K562 (cell line): Measurements from ENCODE around the gene IFNA21. TPM values are rescaled to one million over a fixed set of nuclear protein-coding genes. Genes with fewer than 3 reads are reported as not detected.

Source experiments
- ATAC-seq: fragments of 200-7000 bp; cut with Tn5 transposase; 3 replicates; pipeline ENCODE4 v1.9.1; 2020; ENCODE audit warnings: moderate library complexity
- BruUV-seq: library from RNA; stranded (reverse); fragments of 400-500 nt; replicated peaks from 2 replicates; lab custom pipeline; 2021; lab: Mats Ljungman, UMichigan
- CTCF ChIA-PET: fragments of 300-600 bp; formaldehyde crosslinking; extraction: SDS; loops from one replicate; lab custom pipeline; 2021; ENCODE audit warnings: low intra/inter-chr PET ratio; lab: Yijun Ruan, JAX
- POLR2A ChIA-PET: fragments of 300-600, 350-650 bp; sonication (Branson Sonifier 250); formaldehyde crosslinking; extraction: SDS; loops from one replicate; lab custom pipeline; 2021; ENCODE audit warnings: antibody characterized with exemption, inconsistent platforms; lab: Yijun Ruan, JAX
- DNase-seq, 4 experiments: peaks; one replicate each; pipeline versions ENCODE4 v3.0.0 to v3.0.0-alpha.2; 2011 to 2018; ENCODE audit warnings: low spot score in 3 of 4, mixed read lengths in 3 of 4; ENCODE audit errors: extremely low read depth in 1 of 4
- FAIRE-seq: peaks from 2 replicates; lab custom pipeline; 2011; peaks lifted over from hg19 to GRCh38; lab: Jason Lieb, UNC
- H2AFZ ChIP-seq: 2 replicates; pipeline ENCODE4 v1.6.0; 2011; ENCODE audit warnings: low read depth, low read length, control low read depth, inconsistent platforms
- H3K27ac ChIP-seq: fragments of 200-600 bp; 3 replicates; pipeline ENCODE4 v1.8.0; 2011; ENCODE audit warnings: low read depth, mild to moderate bottlenecking, control low read depth, inconsistent platforms, low read length, moderate library complexity, mixed read lengths; ENCODE audit errors: extremely low read depth
- H3K27me3 ChIP-seq, 2 experiments: fragments of 300-600 bp in 1 of 2; 2 replicates in 1 of 2; 3 replicates in 1 of 2; pipeline versions ENCODE4 v1.6.0 to v1.8.0; 2011; ENCODE audit warnings: inconsistent platforms in 2 of 2, low read length in 2 of 2, mild to moderate bottlenecking in 1 of 2, mixed read lengths in 1 of 2, moderate library complexity in 1 of 2; ENCODE audit not compliant: control insufficient read depth in 2 of 2, insufficient read depth in 2 of 2
- H3K36me3 ChIP-seq: fragments of 300-600 bp; 3 replicates; pipeline ENCODE4 v1.8.0; 2011; ENCODE audit warnings: mild to moderate bottlenecking, low read length, inconsistent platforms; ENCODE audit not compliant: control insufficient read depth, insufficient read depth
- H3K4me1 ChIP-seq, 2 experiments: fragments of 200-600 bp in 1 of 2; replicated peaks in 1 of 2; 2 replicates in 1 of 2; 3 replicates in 1 of 2; pipeline versions ENCODE4 v1.5.1 to v1.8.0; 2011; ENCODE audit warnings: inconsistent platforms in 2 of 2, low read length in 2 of 2, mild to moderate bottlenecking in 1 of 2, mixed read lengths in 1 of 2, moderate library complexity in 1 of 2; ENCODE audit not compliant: control insufficient read depth in 2 of 2, insufficient read depth in 2 of 2
- H3K4me2 ChIP-seq: 2 replicates; pipeline ENCODE4 v1.6.1; 2011; ENCODE audit warnings: low read length, control low read depth, inconsistent platforms, mixed read lengths; ENCODE audit not compliant: insufficient read depth
- H3K4me3 ChIP-seq: fragments of 200-600 bp; sonication (generic), shearing (Covaris generic); 2 replicates; pipeline ENCODE4 v1.5.1; 2016; ENCODE audit warnings: control low read depth, inconsistent platforms
- H3K79me2 ChIP-seq: fragments of 200-600 bp; 3 replicates; pipeline ENCODE4 v1.8.0; 2011; ENCODE audit warnings: low read length, inconsistent platforms; ENCODE audit not compliant: control insufficient read depth, insufficient read depth
- H3K9ac ChIP-seq, 2 experiments: 2 replicates each; pipeline versions ENCODE4 v1.6.0 to v1.6.1; 2011; ENCODE audit warnings: low read depth in 2 of 2, low read length in 2 of 2, control low read depth in 1 of 2, inconsistent platforms in 1 of 2, mild to moderate bottlenecking in 1 of 2, mixed read lengths in 1 of 2; ENCODE audit not compliant: insufficient read depth in 1 of 2
- H3K9me1 ChIP-seq: one replicate; pipeline ENCODE4 v1.6.0; 2011; ENCODE audit warnings: inconsistent platforms, mild to moderate bottlenecking, low read length, moderate library complexity; ENCODE audit not compliant: control insufficient read depth, insufficient read depth
- H3K9me3 ChIP-seq: replicated peaks from 2 replicates; pipeline ENCODE4 v1.5.1; 2011; ENCODE audit warnings: low read depth, low read length, inconsistent platforms; ENCODE audit not compliant: control insufficient read depth, insufficient read depth
- H4K20me1 ChIP-seq: replicated peaks from 2 replicates; pipeline ENCODE4 v1.6.1; 2011; ENCODE audit warnings: low read length, inconsistent platforms, mixed read lengths; ENCODE audit not compliant: control insufficient read depth, insufficient read depth
- ILF3 ChIP-seq: fragments of 450-650 bp; IDR thresholded peaks from 2 replicates; pipeline ENCODE4 v1.6.1; 2018; ENCODE audit warnings: antibody characterized with exemption, mild to moderate bottlenecking, moderate library complexity, borderline replicate concordance
- KDM2B ChIP-seq: fragments of 250-450 bp; sonication (Bioruptor Pico); IDR thresholded peaks from 2 replicates; pipeline ENCODE4 v1.8.0; 2021; ENCODE audit warnings: mild to moderate bottlenecking, moderate library complexity
- TEAD1 ChIP-seq, 2 experiments: fragments of 450-650 bp in 1 of 2; sonication (generic) in 1 of 2; formaldehyde crosslinking; IDR thresholded peaks; 2 replicates each; pipeline versions ENCODE4 v1.4.0 to v1.8.0; 2020 to 2022; ENCODE audit warnings: mild to moderate bottlenecking in 2 of 2, missing genetic modification reagents in 1 of 2
- WGBS: fragments of 100-300 bp; shearing (Covaris generic); methylation state at CpG from one replicate; pipeline ENCODE4 v1.1.6; 2016; ENCODE audit warnings: low coverage, mixed read lengths; ENCODE audit not compliant: insufficient coverage; ENCODE audit errors: missing lambda C conversion rate; 5-methylcytosine and 5-hydroxymethylcytosine counted together
- in situ Hi-C: fragments of 300-500 bp; cut with MboI; formaldehyde crosslinking; loops from 4 replicates; pipeline ENCODE4 v1.15.0; 2018; ENCODE audit warnings: inconsistent platforms, mixed read lengths
- intact Hi-C: fragments of 100-400 bp; cut with micrococcal nuclease; formaldehyde crosslinking; loops from 2 replicates; pipeline ENCODE4 v1.14.2; 2022
- polyA plus RNA-seq, 8 experiments: library from polyadenylated mRNA; depleted of rRNA in 4 of 8; stranded (reverse) in 5 of 8; unstranded in 3 of 8; fragments of >200 nt; fragmentation: Nextera tagmentation in 2 of 8; fragmentation: Illumina TruSeq in 1 of 8; extraction: Ambion mirVana in 2 of 8; extraction: Trizol in 1 of 8; gene quantifications; 2 replicates each; pipeline versions ENCODE4 v1.2.1 to v1.2.3, GENCODE V29; 2011 to 2014; ENCODE audit warnings: inconsistent platforms in 1 of 8, missing spikeins in 1 of 8
- total RNA-seq, 7 experiments: library from RNA; depleted of rRNA in 6 of 7; stranded (reverse); fragments of >200 nt in 6 of 7; fragmentation: Illumina TruSeq in 2 of 7; extraction: Trizol in 2 of 7; gene quantifications; 2 replicates each; pipeline versions ENCODE4 v1.2.1 to v1.2.3, GENCODE V29; 2011 to 2021; ENCODE audit warnings: low replicate concordance in 1 of 7
- TF ChIP-seq, protein P1 (sequence below): fragments of 250-450 bp; sonication (Bioruptor Pico); IDR thresholded peaks from 2 replicates; pipeline ENCODE4 v1.4.0; 2020; ENCODE audit warnings: mild to moderate bottlenecking, moderate library complexity
- TF ChIP-seq, protein P2 (sequence below): fragments of 450-650 bp; IDR thresholded peaks from one replicate; pipeline ENCODE4 v1.6.1; 2018; ENCODE audit warnings: mild to moderate bottlenecking, moderate library complexity; ENCODE audit not compliant: partially characterized antibody

Gene IFNA21
- total and polyA plus RNA-seq, 9 of the 15 experiments (the other 6 are each of a cell fraction or from before 2014, with no cell fraction given) = not detected

DNA sequence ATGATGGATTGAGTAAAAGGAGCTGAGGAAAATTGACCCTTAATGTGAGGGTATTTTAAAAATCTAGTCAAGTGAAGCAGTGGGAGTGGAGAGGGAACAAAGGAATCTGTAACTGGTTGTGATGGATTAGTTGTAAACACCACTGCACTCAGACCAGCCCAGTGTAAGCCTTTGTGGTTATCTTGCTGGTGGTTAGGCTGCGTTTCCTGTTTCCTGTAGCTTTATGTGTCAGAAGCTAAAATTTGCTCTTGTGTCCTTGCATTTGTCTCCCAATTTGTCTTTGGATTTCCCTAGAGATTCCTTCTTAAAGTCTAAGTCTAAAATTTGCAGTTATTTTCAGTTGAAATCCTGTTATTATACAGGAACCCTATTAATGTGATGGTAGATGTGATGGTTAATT lies 6.3 kb downstream of the IFNA21 start:
- H3K4me1 ChIP-seq = no peaks in the 10 kb centered on the region
- no peak overlapping the region for H2AFZ ChIP-seq
- H3K4me3 ChIP-seq = no peak overlapping the region
- no peak overlapping the region for H3K4me2 ChIP-seq
- ChIA-PET POLR2A (no interaction called here), CTCF (no interaction called here)
- H3K36me3 ChIP-seq = no peaks in the 10 kb centered on the region
- no peaks in the 10 kb centered on the region for H4K20me1 ChIP-seq
- H3K27me3 ChIP-seq = no peaks in the 10 kb centered on the region
- intact Hi-C loops = no loop called here
- BruUV-seq = no TSS peak
- no peaks in the 10 kb centered on the region for H3K79me2 ChIP-seq
- DNase-seq = no peak
- H3K9me3 ChIP-seq = no peaks in the 10 kb centered on the region
- no peak overlapping the region for H3K9ac ChIP-seq
- H3K9me1 ChIP-seq = no peaks in the 10 kb centered on the region
- TF ChIP-seq, protein P1, sequence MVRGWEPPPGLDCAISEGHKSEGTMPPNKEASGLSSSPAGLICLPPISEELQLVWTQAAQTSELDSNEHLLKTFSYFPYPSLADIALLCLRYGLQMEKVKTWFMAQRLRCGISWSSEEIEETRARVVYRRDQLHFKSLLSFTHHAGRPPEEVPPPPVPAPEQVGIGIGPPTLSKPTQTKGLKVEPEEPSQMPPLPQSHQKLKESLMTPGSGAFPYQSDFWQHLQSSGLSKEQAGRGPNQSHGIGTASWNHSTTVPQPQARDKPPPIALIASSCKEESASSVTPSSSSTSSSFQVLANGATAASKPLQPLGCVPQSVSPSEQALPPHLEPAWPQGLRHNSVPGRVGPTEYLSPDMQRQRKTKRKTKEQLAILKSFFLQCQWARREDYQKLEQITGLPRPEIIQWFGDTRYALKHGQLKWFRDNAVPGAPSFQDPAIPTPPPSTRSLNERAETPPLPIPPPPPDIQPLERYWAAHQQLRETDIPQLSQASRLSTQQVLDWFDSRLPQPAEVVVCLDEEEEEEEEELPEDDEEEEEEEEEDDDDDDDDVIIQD (CRISPR knock-in tag) = no peak
- in situ Hi-C loops = no loop called here
- ATAC-seq = no peak
- H3K27ac ChIP-seq = no peak overlapping the region
- no peak for FAIRE-seq
- no CpG with 5 or more reads among the region's 1 CpG for WGBS

DNA sequence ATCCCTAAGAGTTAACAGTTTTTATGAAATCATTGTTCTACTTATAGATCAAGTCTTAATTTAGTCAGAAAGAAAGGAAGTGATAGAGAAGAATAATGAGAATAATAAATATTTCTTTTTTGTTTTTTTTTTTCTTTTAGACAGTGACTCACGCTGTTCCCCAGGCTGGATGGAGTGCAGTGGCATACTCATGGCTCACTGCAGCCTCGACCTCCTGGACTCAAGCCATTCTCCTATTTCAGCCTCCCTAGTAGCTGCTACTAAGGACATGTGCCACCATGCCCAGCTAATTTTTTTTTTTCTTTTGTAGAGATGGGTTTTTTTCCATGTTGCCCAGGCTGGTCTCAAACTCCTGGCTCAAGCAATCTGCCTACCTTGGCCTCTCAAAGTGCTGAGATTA lies 11.0 kb downstream of the IFNA21 start:
- H3K9me3 ChIP-seq = no peaks in the 10 kb centered on the region
- no peak overlapping the region for H2AFZ ChIP-seq
- CTCF ChIA-PET = no interaction called here
- POLR2A ChIA-PET = no interaction called here
- no peak overlapping the region for H3K27ac ChIP-seq
- TF ChIP-seq, protein P1 (CRISPR knock-in tag) = no peak
- TF ChIP-seq TEAD1 (CRISPR knock-in tag; IDR thresholded peaks at IDR 0.05) = no peak
- TF ChIP-seq, protein P2, sequence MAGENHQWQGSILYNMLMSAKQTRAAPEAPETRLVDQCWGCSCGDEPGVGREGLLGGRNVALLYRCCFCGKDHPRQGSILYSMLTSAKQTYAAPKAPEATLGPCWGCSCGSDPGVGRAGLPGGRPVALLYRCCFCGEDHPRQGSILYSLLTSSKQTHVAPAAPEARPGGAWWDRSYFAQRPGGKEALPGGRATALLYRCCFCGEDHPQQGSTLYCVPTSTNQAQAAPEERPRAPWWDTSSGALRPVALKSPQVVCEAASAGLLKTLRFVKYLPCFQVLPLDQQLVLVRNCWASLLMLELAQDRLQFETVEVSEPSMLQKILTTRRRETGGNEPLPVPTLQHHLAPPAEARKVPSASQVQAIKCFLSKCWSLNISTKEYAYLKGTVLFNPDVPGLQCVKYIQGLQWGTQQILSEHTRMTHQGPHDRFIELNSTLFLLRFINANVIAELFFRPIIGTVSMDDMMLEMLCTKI = no peak
- no peak for TF ChIP-seq KDM2B (CRISPR knock-in tag)
- TF ChIP-seq ILF3 = no peak
- TF ChIP-seq, all 486 proteins: peak for 0
- DNase-seq (no peak), FAIRE-seq (no peak), ATAC-seq (no peak)
- Histone ChIP-seq H3K36me3 (no peaks in the 10 kb centered on the region), H3K9ac (no peak overlapping the region), H3K4me2 (no peak overlapping the region), H4K20me1 (no peaks in the 10 kb centered on the region), H3K4me1 (no peaks in the 10 kb centered on the region), H3K27me3 (no peaks in the 10 kb centered on the region), H3K9me1 (no peaks in the 10 kb centered on the region), H3K79me2 (no peaks in the 10 kb centered on the region), H3K4me3 (no peak overlapping the region)
- intact Hi-C loops = no loop called here
- in situ Hi-C loops = no loop called here
- BruUV-seq = no TSS peak
- WGBS = no CpG with 5 or more reads among the region's 2 CpGs
